AG09319 (cell line): ENCODE data around the gene TBC1D16.

Experiments used
- DNase-seq: peaks from one replicate; pipeline ENCODE4 v3.0.0-alpha.2; 2010; ENCODE audit warnings: low read depth; ENCODE audit errors: extremely low read depth
- CTCF ChIP-seq: IDR thresholded peaks from 2 replicates; pipeline ENCODE4 v1.5.1; 2011; ENCODE audit warnings: low read depth, mild to moderate bottlenecking, inconsistent platforms, low read length, moderate library complexity

Gene TBC1D16

GRCh38 chr17:80035687-80035936, at the start of gene TBC1D16:
TSS of gene TBC1D16 (minus strand) at chr17:80035872. CDS start at chr17:80013547, 22,325 bp downstream.
- no peak for TF ChIP-seq CTCF
- DNase-seq, result no peak

- DNase-seq, result no peak
- no peak for TF ChIP-seq CTCF
These were observed 49.1 kb upstream of the TBC1D16 start for GRCh38 chr17:80084773-80085172.

GRCh38 chr17:80083136-80083661, 47.5 kb upstream of the TBC1D16 start:
- DNase-seq, result no peak

GRCh38 chr17:80082403-80083135, 46.9 kb upstream of the TBC1D16 start:
- peak; percentile 70 for TF ChIP-seq CTCF
- peak; percentile 43 for DNase-seq

More at GRCh38 chr17:80083136-80083661, 47.5 kb upstream of the TBC1D16 start:
- no peak for TF ChIP-seq CTCF

- no peak for DNase-seq
- TF ChIP-seq CTCF, result no peak
These were observed 45.9 kb upstream of the TBC1D16 start for GRCh38 chr17:80081596-80081995.

GRCh38 chr17:80080081-80080480, 44.4 kb upstream of the TBC1D16 start:
- no peak for DNase-seq
- no peak for TF ChIP-seq CTCF

GRCh38 chr17:80072410-80072809, 36.7 kb upstream of the TBC1D16 start:
- no peak for DNase-seq
- TF ChIP-seq CTCF, result no peak
